HEK293 (cell line): Measurements from ENCODE around the gene CEP63.

Experiments used
- EGR2 ChIP-seq: fragments of 450-650 bp; formaldehyde crosslinking; IDR thresholded peaks from 2 replicates; pipeline ENCODE4 v1.5.1; 2016; ENCODE audit warnings: low read depth, missing biosample characterization, missing genetic modification characterization
- GFI1B ChIP-seq: fragments of 450-650 bp; formaldehyde crosslinking; IDR thresholded peaks from 2 replicates; pipeline ENCODE4 v1.5.1; 2016; ENCODE audit warnings: missing biosample characterization, missing genetic modification characterization
- HIC1 ChIP-seq: fragments of 450-650 bp; formaldehyde crosslinking; IDR thresholded peaks from 2 replicates; pipeline ENCODE4 v1.5.1; 2016; ENCODE audit warnings: missing biosample characterization, missing genetic modification characterization
- OSR2 ChIP-seq: fragments of 450-650 bp; formaldehyde crosslinking; IDR thresholded peaks from 2 replicates; pipeline ENCODE4 v1.5.1; 2016; ENCODE audit warnings: missing biosample characterization, missing genetic modification characterization
- PRDM1 ChIP-seq: fragments of 450-650 bp; formaldehyde crosslinking; IDR thresholded peaks from 2 replicates; pipeline ENCODE4; 2016; ENCODE audit warnings: missing biosample characterization, missing genetic modification characterization
- REST ChIP-seq: fragments of 450-650 bp; formaldehyde crosslinking; IDR thresholded peaks from 2 replicates; pipeline ENCODE4 v1.5.1; 2016; ENCODE audit warnings: missing biosample characterization, missing genetic modification characterization
- SCRT2 ChIP-seq: fragments of 450-650 bp; formaldehyde crosslinking; IDR thresholded peaks from 2 replicates; pipeline ENCODE4 v1.5.1; 2016; ENCODE audit warnings: missing biosample characterization, missing genetic modification characterization
- SP7 ChIP-seq: fragments of 450-650 bp; formaldehyde crosslinking; IDR thresholded peaks from 2 replicates; pipeline ENCODE4 v1.5.1; 2016; ENCODE audit warnings: missing biosample characterization, missing genetic modification characterization
- TRIM28 ChIP-seq: IDR thresholded peaks from 2 replicates; pipeline ENCODE4 v1.6.1; 2011; ENCODE audit warnings: low read length, control low read depth, borderline replicate concordance
- YY1 ChIP-seq: fragments of 450-650 bp; formaldehyde crosslinking; IDR thresholded peaks from 2 replicates; pipeline ENCODE4 v1.5.1; 2018; ENCODE audit warnings: missing biosample characterization, missing genetic modification characterization
- ZBTB1 ChIP-seq: fragments of 450-650 bp; formaldehyde crosslinking; IDR thresholded peaks from 2 replicates; pipeline ENCODE4 v1.5.1; 2016; ENCODE audit warnings: missing biosample characterization, missing genetic modification characterization
- ZFHX2 ChIP-seq: fragments of 450-650 bp; formaldehyde crosslinking; conservative IDR thresholded peaks from 2 replicates; pipeline ENCODE4 v1.5.1; 2016; ENCODE audit warnings: missing biosample characterization, missing genetic modification characterization
- ZNF121 ChIP-seq: fragments of 450-650 bp; formaldehyde crosslinking; IDR thresholded peaks from 2 replicates; pipeline ENCODE4 v1.5.1; 2016; ENCODE audit warnings: missing biosample characterization, missing genetic modification characterization
- ZNF133 ChIP-seq: fragments of 450-650 bp; formaldehyde crosslinking; IDR thresholded peaks from 2 replicates; pipeline ENCODE4 v1.5.1; 2016; ENCODE audit warnings: missing biosample characterization, missing genetic modification characterization
- ZNF16 ChIP-seq: fragments of 450-650 bp; formaldehyde crosslinking; IDR thresholded peaks from 2 replicates; pipeline ENCODE4 v1.5.1; 2016; ENCODE audit warnings: low read depth, missing biosample characterization, missing genetic modification characterization
- ZNF2 ChIP-seq: fragments of 450-650 bp; formaldehyde crosslinking; IDR thresholded peaks from 2 replicates; pipeline ENCODE4 v1.5.1; 2016; ENCODE audit warnings: missing biosample characterization, missing genetic modification characterization
- ZNF202 ChIP-seq: fragments of 450-650 bp; formaldehyde crosslinking; IDR thresholded peaks from 2 replicates; pipeline ENCODE4 v1.5.1; 2016; ENCODE audit warnings: missing biosample characterization, missing genetic modification characterization, borderline replicate concordance
- ZNF221 ChIP-seq: fragments of 450-650 bp; formaldehyde crosslinking; IDR thresholded peaks from 2 replicates; pipeline ENCODE4 v1.5.1; 2017; ENCODE audit warnings: missing biosample characterization, missing genetic modification characterization, borderline replicate concordance
- ZNF266 ChIP-seq: fragments of 450-650 bp; formaldehyde crosslinking; IDR thresholded peaks from 2 replicates; pipeline ENCODE4 v1.5.1; 2016; ENCODE audit warnings: missing biosample characterization, missing genetic modification characterization, low read depth
- ZNF335 ChIP-seq: fragments of 450-650 bp; formaldehyde crosslinking; conservative IDR thresholded peaks from 2 replicates; pipeline ENCODE4 v1.5.1; 2016; ENCODE audit warnings: missing biosample characterization, missing genetic modification characterization
- ZNF341 ChIP-seq: fragments of 450-650 bp; formaldehyde crosslinking; IDR thresholded peaks from 2 replicates; pipeline ENCODE4; 2016; ENCODE audit warnings: low read depth, missing biosample characterization, missing genetic modification characterization
- ZNF391 ChIP-seq: fragments of 450-650 bp; formaldehyde crosslinking; IDR thresholded peaks from 2 replicates; pipeline ENCODE4 v1.5.1; 2016; ENCODE audit warnings: low read depth, missing biosample characterization, missing genetic modification characterization, borderline replicate concordance
- ZNF514 ChIP-seq: fragments of 450-650 bp; formaldehyde crosslinking; IDR thresholded peaks from 2 replicates; pipeline ENCODE4 v1.5.1; 2016; ENCODE audit warnings: missing biosample characterization, missing genetic modification characterization
- ZNF664 ChIP-seq: fragments of 450-650 bp; formaldehyde crosslinking; IDR thresholded peaks from 2 replicates; pipeline ENCODE4 v1.5.1; 2016; ENCODE audit warnings: missing biosample characterization, missing genetic modification characterization
- ZNF701 ChIP-seq: fragments of 450-650 bp; formaldehyde crosslinking; IDR thresholded peaks from 2 replicates; pipeline ENCODE4 v1.5.1; 2016; ENCODE audit warnings: missing biosample characterization, missing genetic modification characterization
- ZNF707 ChIP-seq: fragments of 450-650 bp; formaldehyde crosslinking; IDR thresholded peaks from 2 replicates; pipeline ENCODE4 v1.5.1; 2016; ENCODE audit warnings: missing biosample characterization, missing genetic modification characterization
- ZNF768 ChIP-seq: fragments of 450-650 bp; formaldehyde crosslinking; IDR thresholded peaks from 2 replicates; pipeline ENCODE4 v1.5.1; 2018; ENCODE audit warnings: missing biosample characterization, mild to moderate bottlenecking, missing genetic modification characterization
- TF ChIP-seq, protein P1 (sequence below): fragments of 450-650 bp; formaldehyde crosslinking; IDR thresholded peaks from 2 replicates; pipeline ENCODE4 v1.5.1; 2016; ENCODE audit warnings: missing biosample characterization, missing genetic modification characterization
- TF ChIP-seq, protein P2 (sequence below): fragments of 450-650 bp; IDR thresholded peaks from 2 replicates; pipeline ENCODE4 v1.5.1; 2018; ENCODE audit warnings: missing biosample characterization, missing genetic modification characterization
- TF ChIP-seq, protein P3 (sequence below): fragments of 450-650 bp; formaldehyde crosslinking; IDR thresholded peaks from 2 replicates; pipeline ENCODE4 v1.5.1; 2016; ENCODE audit warnings: missing biosample characterization, missing genetic modification characterization

Gene CEP63

DNA sequence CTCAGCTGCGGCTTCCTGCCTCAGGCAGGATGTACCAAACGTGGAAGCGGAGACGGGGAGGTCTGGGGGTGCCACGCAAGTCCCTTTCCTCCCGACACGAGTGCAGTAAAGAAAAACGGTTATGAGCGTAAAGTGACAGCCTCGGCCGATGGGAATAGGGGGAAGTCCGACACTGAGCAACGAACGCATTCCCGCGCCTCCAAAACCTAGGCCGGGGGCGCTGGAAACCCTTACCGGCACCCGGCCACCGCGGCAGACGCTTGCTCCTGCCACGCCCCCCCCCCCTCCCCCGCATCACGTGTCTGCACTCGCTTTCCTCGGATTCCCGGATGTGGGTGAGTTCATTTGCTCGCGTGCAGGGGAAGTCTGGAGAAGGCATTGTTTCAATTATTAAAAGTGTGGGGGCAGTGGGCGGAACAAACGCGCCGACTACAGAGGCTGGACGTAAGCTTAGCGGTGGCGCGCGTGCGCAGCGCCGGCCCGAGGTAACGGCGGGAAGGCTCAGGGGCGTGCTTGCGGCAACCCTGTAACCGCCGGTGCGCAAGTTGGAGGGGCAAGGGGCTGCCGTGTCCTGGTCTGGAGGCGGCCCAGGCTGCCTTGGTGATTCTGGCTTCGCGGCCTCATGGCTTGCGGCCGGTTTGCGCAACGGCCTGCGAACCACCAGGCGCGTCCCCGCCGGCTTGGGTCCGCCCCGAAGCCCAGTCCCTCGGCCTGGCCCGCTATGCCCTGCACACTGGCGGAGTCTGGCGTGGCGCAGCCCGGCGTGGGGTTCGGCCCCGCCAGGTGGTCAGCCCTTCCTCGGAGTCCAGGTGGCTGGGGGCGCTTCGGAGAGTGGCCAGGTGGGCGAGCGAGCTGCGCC is at the start of gene CEP63, which contains the start of gene ANAPC13 (continued):
- TF ChIP-seq, protein P1, sequence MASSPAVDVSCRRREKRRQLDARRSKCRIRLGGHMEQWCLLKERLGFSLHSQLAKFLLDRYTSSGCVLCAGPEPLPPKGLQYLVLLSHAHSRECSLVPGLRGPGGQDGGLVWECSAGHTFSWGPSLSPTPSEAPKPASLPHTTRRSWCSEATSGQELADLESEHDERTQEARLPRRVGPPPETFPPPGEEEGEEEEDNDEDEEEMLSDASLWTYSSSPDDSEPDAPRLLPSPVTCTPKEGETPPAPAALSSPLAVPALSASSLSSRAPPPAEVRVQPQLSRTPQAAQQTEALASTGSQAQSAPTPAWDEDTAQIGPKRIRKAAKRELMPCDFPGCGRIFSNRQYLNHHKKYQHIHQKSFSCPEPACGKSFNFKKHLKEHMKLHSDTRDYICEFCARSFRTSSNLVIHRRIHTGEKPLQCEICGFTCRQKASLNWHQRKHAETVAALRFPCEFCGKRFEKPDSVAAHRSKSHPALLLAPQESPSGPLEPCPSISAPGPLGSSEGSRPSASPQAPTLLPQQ (tag by site-specific recombination), result 0 out of 2 replicates have a peak, but pooled peaks have one; percentile 25
- 0 out of 2 replicates have a peak, but pooled peaks have one; percentile 12 for TF ChIP-seq ZNF133 (tag by site-specific recombination)
- TF ChIP-seq ZNF341 (tag by site-specific recombination), result no peak; the same call in 1 of the 2 replicates
- no peak for TF ChIP-seq ZNF768 (tag by site-specific recombination)
- TF ChIP-seq ZNF202 (tag by site-specific recombination), result no peak
- TF ChIP-seq ZNF221 (tag by site-specific recombination), result no peak
- TF ChIP-seq EGR2 (tag by site-specific recombination), result peak; percentile 89
- peak; percentile 45; the same call in 1 of the 2 replicates for TF ChIP-seq OSR2
- TF ChIP-seq ZNF514 (tag by site-specific recombination), result no peak
- no peak for TF ChIP-seq ZNF391 (tag by site-specific recombination)
- peak; percentile 91 for TF ChIP-seq PRDM1 (tag by site-specific recombination)
- TF ChIP-seq YY1 (tag by site-specific recombination), result no peak; the same call in 1 of the 2 replicates
- TF ChIP-seq ZFHX2, result peak; percentile 95
- no peak for TF ChIP-seq ZNF701 (tag by site-specific recombination)
- TF ChIP-seq ZBTB1, result no peak
- no peak; the same call in 1 of the 2 replicates for TF ChIP-seq ZNF121 (tag by site-specific recombination)
- TF ChIP-seq SCRT2 (tag by site-specific recombination), result 0 out of 2 replicates have a peak, but pooled peaks have one; percentile 12
- TF ChIP-seq, protein P2, sequence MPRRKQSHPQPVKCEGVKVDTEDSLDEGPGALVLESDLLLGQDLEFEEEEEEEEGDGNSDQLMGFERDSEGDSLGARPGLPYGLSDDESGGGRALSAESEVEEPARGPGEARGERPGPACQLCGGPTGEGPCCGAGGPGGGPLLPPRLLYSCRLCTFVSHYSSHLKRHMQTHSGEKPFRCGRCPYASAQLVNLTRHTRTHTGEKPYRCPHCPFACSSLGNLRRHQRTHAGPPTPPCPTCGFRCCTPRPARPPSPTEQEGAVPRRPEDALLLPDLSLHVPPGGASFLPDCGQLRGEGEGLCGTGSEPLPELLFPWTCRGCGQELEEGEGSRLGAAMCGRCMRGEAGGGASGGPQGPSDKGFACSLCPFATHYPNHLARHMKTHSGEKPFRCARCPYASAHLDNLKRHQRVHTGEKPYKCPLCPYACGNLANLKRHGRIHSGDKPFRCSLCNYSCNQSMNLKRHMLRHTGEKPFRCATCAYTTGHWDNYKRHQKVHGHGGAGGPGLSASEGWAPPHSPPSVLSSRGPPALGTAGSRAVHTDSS, result no peak
- no peak for TF ChIP-seq ZNF664
- no peak for TF ChIP-seq REST
- peak; percentile 93 for TF ChIP-seq ZNF335 (tag by site-specific recombination)
- no peak for TF ChIP-seq ZNF266 (tag by site-specific recombination)
- TF ChIP-seq GFI1B (tag by site-specific recombination), result no peak
- TF ChIP-seq, protein P3, sequence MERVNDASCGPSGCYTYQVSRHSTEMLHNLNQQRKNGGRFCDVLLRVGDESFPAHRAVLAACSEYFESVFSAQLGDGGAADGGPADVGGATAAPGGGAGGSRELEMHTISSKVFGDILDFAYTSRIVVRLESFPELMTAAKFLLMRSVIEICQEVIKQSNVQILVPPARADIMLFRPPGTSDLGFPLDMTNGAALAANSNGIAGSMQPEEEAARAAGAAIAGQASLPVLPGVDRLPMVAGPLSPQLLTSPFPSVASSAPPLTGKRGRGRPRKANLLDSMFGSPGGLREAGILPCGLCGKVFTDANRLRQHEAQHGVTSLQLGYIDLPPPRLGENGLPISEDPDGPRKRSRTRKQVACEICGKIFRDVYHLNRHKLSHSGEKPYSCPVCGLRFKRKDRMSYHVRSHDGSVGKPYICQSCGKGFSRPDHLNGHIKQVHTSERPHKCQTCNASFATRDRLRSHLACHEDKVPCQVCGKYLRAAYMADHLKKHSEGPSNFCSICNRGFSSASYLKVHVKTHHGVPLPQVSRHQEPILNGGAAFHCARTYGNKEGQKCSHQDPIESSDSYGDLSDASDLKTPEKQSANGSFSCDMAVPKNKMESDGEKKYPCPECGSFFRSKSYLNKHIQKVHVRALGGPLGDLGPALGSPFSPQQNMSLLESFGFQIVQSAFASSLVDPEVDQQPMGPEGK, result peak; percentile 93
- TF ChIP-seq TRIM28, result 0 out of 2 replicates have a peak, but pooled peaks have one; percentile 37
- peak; percentile 74 for TF ChIP-seq SP7
- TF ChIP-seq ZNF2 (tag by site-specific recombination), result peak; percentile 47; the same call in 1 of the 2 replicates
- peak; percentile 60; the same call in 1 of the 2 replicates for TF ChIP-seq HIC1 (tag by site-specific recombination)
- no peak for TF ChIP-seq ZNF707 (tag by site-specific recombination)
- TF ChIP-seq ZNF16, result no peak
